Hematopoietic multipotent progenitor cell (in vitro differentiated cells): ENCODE data around the gene RALGAPA1. TPM values are rescaled to one million over a fixed set of nuclear protein-coding genes. Genes with fewer than 3 reads are reported as not detected.
"Not testable (repeated sequence)": the region's sequence is repeated elsewhere in the genome, so short reads cannot be mapped to it uniquely, and the experiment has no call there.

Source experiments
- DNase-seq, 3 donors: peaks; one replicate each; pipeline ENCODE4 v3.0.0-alpha.2; 2011 to 2015; ENCODE audit warnings: low read depth in 2 of 3, low spot score in 2 of 3
- total RNA-seq: library from RNA; depleted of rRNA; stranded (reverse); fragments of >200 nt; gene quantifications from one replicate; pipeline ENCODE4 v1.2.3, GENCODE V29; 2012

Gene RALGAPA1
- total RNA-seq, 1 donor, result 13.7 TPM

GRCh38 chr14:35822501-35822900, 13.4 kb upstream of the RALGAPA1 start:
- DNase-seq, result no peak

- peak in 2 of 3 donors; percentile 22 to 36 for DNase-seq
Measured at GRCh38 chr14:35821564-35822411, 12.7 kb upstream of the RALGAPA1 start.

GRCh38 chr14:35819591-35820540, 10.8 kb upstream of the RALGAPA1 start:
- DNase-seq, result no peak

- DNase-seq, result peak in 2 of 3 donors; percentile 34 to 55
Measured at GRCh38 chr14:35818346-35819115, 9.4 kb upstream of the RALGAPA1 start.

- DNase-seq, result peak; percentile 58 to 89 (median 68)
Measured at GRCh38 chr14:35814371-35815005, 5.4 kb upstream of the RALGAPA1 start.

GRCh38 chr14:35810963-35811362, 1.9 kb upstream of the RALGAPA1 start:
- DNase-seq, result no peak

GRCh38 chr14:35809597-35809996, 502 bp upstream of the RALGAPA1 start:
- DNase-seq, result no peak

- DNase-seq, result no peak
Measured at GRCh38 chr14:35808076-35808637, 938 bp downstream of the RALGAPA1 start.

- no peak for DNase-seq
Measured at GRCh38 chr14:35807131-35807961, 1.7 kb downstream of the RALGAPA1 start.

GRCh38 chr14:35806006-35806907, 2.8 kb downstream of the RALGAPA1 start:
- DNase-seq, result no peak

- DNase-seq, result no peak
Measured at GRCh38 chr14:35797796-35798195, 11.3 kb downstream of the RALGAPA1 start.

GRCh38 chr14:35789651-35790050, 19.4 kb downstream of the RALGAPA1 start:
- DNase-seq, result no peak

GRCh38 chr14:35786856-35787255, 22.2 kb downstream of the RALGAPA1 start:
- DNase-seq, result no peak

- no peak for DNase-seq
Measured at GRCh38 chr14:35783699-35784098, 25.4 kb downstream of the RALGAPA1 start.

- DNase-seq, result no peak
Measured at GRCh38 chr14:35779368-35779767, 29.7 kb downstream of the RALGAPA1 start.

GRCh38 chr14:35777550-35777949, 31.5 kb downstream of the RALGAPA1 start:
- not testable (repeated sequence) for DNase-seq

- DNase-seq, result no peak
Measured at GRCh38 chr14:35776823-35777222, 32.3 kb downstream of the RALGAPA1 start.

GRCh38 chr14:35776085-35776484, 33.0 kb downstream of the RALGAPA1 start:
- not testable (repeated sequence) for DNase-seq
